ENCODE results near the gene PRDM12. TPM values are rescaled to one million over a fixed set of nuclear protein-coding genes. Genes with fewer than 3 reads are reported as not detected.

Gene PRDM12
- total and polyA plus RNA-seq, 11 donors: 0.14 TPM; not detected in 10

- intact Hi-C loops (cut with DNase I): no loop called here
- no peak overlapping the region for H3K27ac ChIP-seq
- WGBS, 4 donors: 94 to 98% (median 95%) methylated on average over 6 of the region's 6 CpGs
- peaks cover 0 to 14% (median 4%) of the 10 kb centered on the region in 12 donors for H3K4me1 ChIP-seq
- DNase-seq (no peak), ATAC-seq (no peak)
- H3K27me3 ChIP-seq: no peaks in the 10 kb centered on the region
- H3K4me3 ChIP-seq: no peak overlapping the region
- TF ChIP-seq CTCF (IDR thresholded peaks at IDR 0.05): no peak
- TF ChIP-seq POLR2A (IDR thresholded peaks at IDR 0.05): no peak
- peaks cover 2 to 85% (median 82%) of the 10 kb centered on the region in 9 donors for H3K36me3 ChIP-seq
- no peaks in the 10 kb centered on the region for H3K9me3 ChIP-seq
Measured at GRCh38 chr9:130635306-130635705, 29.1 kb upstream of the PRDM12 start.

- Histone ChIP-seq H3K9me3 (no peaks in the 10 kb centered on the region), H3K27me3 (no peaks in the 10 kb centered on the region), H3K4me1 (peaks cover 0 to 8% (median 0%) of the 10 kb centered on the region in 12 donors), H3K4me3 (no peak overlapping the region), H3K36me3 (peaks cover 2 to 79% (median 75%) of the 10 kb centered on the region in 9 donors), H3K27ac (no peak overlapping the region)
- WGBS, 4 donors: 93 to 95% (median 94%) methylated on average over 28 to 33 of the region's 33 CpGs
- intact Hi-C loops (cut with DNase I): no loop called here
- DNase-seq (no peak), ATAC-seq (no peak)
- no peak for TF ChIP-seq POLR2A (IDR thresholded peaks at IDR 0.05)
- no peak for TF ChIP-seq CTCF (IDR thresholded peaks at IDR 0.05)
Measured at GRCh38 chr9:130635721-130636647, 28.4 kb upstream of the PRDM12 start.

- Histone ChIP-seq H3K9me3 (no peaks in the 10 kb centered on the region), H3K27ac (no peak overlapping the region), H3K27me3 (no peaks in the 10 kb centered on the region), H3K36me3 (peaks cover 2 to 72% (median 69%) of the 10 kb centered on the region in 9 donors), H3K4me1 (peaks cover 0 to 3% (median 0%) of the 10 kb centered on the region in 12 donors), H3K4me3 (no peak overlapping the region)
- 81 to 94% (median 91%) methylated on average over 5 to 9 of the region's 9 CpGs for WGBS, 4 donors
- no peak for DNase-seq
- no peak for ATAC-seq
- intact Hi-C loops (cut with DNase I): no loop called here
- TF ChIP-seq POLR2A (IDR thresholded peaks at IDR 0.05): no peak
- no peak for TF ChIP-seq CTCF (IDR thresholded peaks at IDR 0.05)
Measured at GRCh38 chr9:130636648-130637020, 27.8 kb upstream of the PRDM12 start.

GRCh38 chr9:130638284-130639123 is 25.9 kb upstream of the PRDM12 start:
- Histone ChIP-seq H3K4me1 (no peaks in the 10 kb centered on the region), H3K27me3 (no peaks in the 10 kb centered on the region), H3K9me3 (no peaks in the 10 kb centered on the region), H3K27ac (no peak overlapping the region), H3K36me3 (peaks cover 2 to 54% (median 50%) of the 10 kb centered on the region in 9 donors), H3K4me3 (no peak overlapping the region)
- 88 to 89% (median 88%) methylated on average over 37 of the region's 37 CpGs for WGBS, 4 donors
- no peak for ATAC-seq
- DNase-seq: no peak
- intact Hi-C loops (cut with DNase I): no loop called here
- TF ChIP-seq POLR2A (IDR thresholded peaks at IDR 0.05): no peak
- no peak for TF ChIP-seq CTCF (IDR thresholded peaks at IDR 0.05)

Data from heart left ventricle (tissue), 16 donors.